ENCODE data around the gene CLN6. TPM values are rescaled to one million over a fixed set of nuclear protein-coding genes. Genes with fewer than 3 reads are reported as not detected.

CLN6 gene
- total RNA-seq, 1 donor from 2014 or later = 35.3 TPM

DNA sequence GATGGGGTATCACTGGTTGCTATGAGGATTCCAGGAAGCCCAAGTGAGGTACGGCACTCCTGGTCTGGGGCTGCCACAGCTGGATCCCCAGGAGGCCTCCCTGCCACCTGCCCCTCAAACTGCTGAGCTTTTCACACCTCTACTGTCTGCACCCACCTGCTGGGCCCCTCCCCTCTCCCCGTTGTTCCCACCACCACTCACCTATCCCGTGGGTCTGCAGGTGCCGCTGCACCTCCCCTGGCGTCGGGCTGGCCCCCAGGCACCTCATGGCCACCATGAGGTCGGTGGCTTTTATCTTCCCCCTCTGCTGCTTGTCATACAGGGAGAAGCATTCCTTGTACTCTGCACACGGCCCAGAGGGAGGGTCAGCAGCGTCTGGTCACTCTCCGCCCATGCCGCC, 30.2 kb downstream of the CLN6 start:
- Mint-ChIP-seq H3K4me1 (peaks cover 19% of the 10 kb centered on the region), H3K36me3 (peaks cover 3% of the 10 kb centered on the region), H3K27ac (no peak overlapping the region), H3K4me3 (no peak overlapping the region), H3K27me3 (ENCODE audit: low read depth) (no peaks in the 10 kb centered on the region), H3K9me3 (no peaks in the 10 kb centered on the region)
- DNase-seq (ENCODE audit: low spot score in 2 of 2, unreplicated experiment in 2 of 2) = no peak
- TF ChIP-seq, protein P1, sequence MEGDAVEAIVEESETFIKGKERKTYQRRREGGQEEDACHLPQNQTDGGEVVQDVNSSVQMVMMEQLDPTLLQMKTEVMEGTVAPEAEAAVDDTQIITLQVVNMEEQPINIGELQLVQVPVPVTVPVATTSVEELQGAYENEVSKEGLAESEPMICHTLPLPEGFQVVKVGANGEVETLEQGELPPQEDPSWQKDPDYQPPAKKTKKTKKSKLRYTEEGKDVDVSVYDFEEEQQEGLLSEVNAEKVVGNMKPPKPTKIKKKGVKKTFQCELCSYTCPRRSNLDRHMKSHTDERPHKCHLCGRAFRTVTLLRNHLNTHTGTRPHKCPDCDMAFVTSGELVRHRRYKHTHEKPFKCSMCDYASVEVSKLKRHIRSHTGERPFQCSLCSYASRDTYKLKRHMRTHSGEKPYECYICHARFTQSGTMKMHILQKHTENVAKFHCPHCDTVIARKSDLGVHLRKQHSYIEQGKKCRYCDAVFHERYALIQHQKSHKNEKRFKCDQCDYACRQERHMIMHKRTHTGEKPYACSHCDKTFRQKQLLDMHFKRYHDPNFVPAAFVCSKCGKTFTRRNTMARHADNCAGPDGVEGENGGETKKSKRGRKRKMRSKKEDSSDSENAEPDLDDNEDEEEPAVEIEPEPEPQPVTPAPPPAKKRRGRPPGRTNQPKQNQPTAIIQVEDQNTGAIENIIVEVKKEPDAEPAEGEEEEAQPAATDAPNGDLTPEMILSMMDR (IDR thresholded peaks at IDR 0.05; ENCODE audit: unreplicated experiment) = no peak

DNA sequence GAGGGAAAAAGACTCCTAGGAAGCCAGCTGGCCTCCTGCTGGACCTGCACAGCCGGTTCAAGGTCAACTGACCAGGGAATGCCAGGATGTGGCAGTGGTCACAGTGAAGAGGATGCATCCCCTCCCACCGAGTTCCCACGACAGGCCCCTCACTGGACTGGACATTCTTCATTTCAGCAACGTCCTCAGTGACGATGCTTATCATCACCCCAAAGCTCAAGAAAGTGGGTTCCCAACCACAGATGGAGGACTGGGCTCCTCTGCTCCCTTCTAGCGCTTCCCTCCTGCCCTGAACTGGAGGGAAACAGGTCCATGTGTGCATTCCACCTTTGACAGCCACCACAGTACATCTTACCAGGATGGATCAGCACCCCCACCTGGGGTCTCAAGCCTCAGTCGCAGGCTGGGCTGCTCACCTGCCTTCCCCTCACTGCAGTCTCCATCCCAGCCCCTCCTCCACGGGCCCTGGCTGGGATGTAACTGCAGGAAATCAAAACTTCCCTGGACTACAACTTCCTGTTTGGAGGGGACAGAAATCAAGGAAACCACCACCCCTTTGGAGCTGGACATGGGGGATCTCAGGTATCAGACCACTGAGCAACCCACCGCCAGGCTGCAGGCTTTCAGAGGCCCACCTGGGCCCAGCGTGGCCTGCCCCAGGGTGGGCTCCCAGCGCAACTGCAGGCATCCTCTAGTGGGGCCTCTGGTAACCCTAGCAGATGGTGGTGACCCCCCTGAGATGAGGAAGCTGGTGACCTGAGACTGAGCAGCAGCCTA, 31.7 kb downstream of the CLN6 start:
- peak overlapping the region; percentile 25 for H3K27ac Mint-ChIP-seq
- TF ChIP-seq, protein P1 (IDR thresholded peaks at IDR 0.05; ENCODE audit: unreplicated experiment) = no peak
- no peak for DNase-seq (ENCODE audit: low spot score in 2 of 2, unreplicated experiment in 2 of 2)

DNA sequence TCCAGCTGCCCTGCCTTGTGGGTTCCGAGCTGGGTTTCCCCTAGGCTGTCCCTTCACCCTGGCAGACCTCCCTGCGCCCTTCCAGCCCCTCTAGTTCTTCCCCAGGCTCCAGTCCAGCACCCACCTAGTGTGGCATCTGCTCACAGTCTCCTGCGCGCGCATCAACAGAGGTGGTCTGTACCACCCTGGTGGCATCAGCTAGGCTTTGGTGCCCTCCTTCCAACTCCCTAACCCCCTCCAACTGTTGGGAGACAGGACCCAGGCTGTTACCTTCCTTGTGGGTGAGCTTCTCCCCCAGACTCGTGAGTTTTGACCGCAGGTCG, 32.4 kb downstream of the CLN6 start:
- Mint-ChIP-seq H3K4me3 (no peak overlapping the region), H3K9me3 (no peaks in the 10 kb centered on the region), H3K36me3 (peaks cover 14% of the 10 kb centered on the region), H3K4me1 (peaks cover 19% of the 10 kb centered on the region), H3K27me3 (ENCODE audit: low read depth) (no peaks in the 10 kb centered on the region), H3K27ac (peak overlapping the region; percentile 27)
- TF ChIP-seq, protein P1 (IDR thresholded peaks at IDR 0.05; ENCODE audit: unreplicated experiment) = no peak
- DNase-seq (ENCODE audit: low spot score in 2 of 2, unreplicated experiment in 2 of 2) = no peak

More for the DNA sequence above, 31.7 kb downstream of the CLN6 start:
- Mint-ChIP-seq H3K4me1 (peaks cover 19% of the 10 kb centered on the region), H3K36me3 (peaks cover 13% of the 10 kb centered on the region), H3K27me3 (ENCODE audit: low read depth) (no peaks in the 10 kb centered on the region), H3K4me3 (no peak overlapping the region), H3K9me3 (no peaks in the 10 kb centered on the region)

DNA sequence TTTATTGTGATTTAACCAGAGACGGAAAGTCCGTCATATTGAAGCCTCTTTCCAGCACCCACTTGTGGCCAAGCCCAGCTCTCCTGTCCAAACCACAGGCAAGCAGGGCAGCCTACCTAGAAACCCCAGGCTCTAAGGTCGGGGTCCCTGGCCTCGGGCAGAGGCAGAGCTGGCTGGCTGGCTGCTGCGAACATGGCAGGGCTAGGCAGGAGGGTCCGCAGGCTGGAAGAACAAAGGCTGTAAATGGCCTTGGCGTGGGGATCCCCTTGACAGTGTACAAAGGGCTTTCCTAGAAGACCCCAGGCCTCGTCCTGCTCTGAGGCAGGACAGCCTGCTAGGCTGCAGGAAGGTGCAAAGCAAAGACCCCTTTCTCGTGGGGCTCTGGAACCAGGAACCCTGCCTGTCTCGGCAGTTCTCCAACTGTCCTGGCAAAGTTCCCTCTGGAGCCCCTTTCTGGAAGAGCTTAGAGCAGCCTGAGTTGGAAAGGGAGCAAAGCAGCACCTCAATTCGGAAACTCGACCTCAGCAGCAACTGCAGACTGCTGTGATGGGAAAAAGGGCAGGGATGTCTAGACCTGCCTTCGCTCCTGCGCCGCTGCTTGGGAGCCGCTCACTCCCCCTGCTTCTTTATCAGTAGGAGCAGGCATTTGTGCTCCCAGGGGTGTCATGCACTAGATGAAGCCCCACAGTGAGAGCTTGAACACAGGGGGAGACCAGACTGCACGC, 32.9 kb downstream of the CLN6 start:
- H3K9me3 Mint-ChIP-seq = no peaks in the 10 kb centered on the region
- DNase-seq (ENCODE audit: low spot score in 2 of 2, unreplicated experiment in 2 of 2) = no peak
- H3K4me3 Mint-ChIP-seq = no peak overlapping the region
- H3K27me3 Mint-ChIP-seq (ENCODE audit: low read depth) = no peaks in the 10 kb centered on the region
- TF ChIP-seq, protein P1 (IDR thresholded peaks at IDR 0.05; ENCODE audit: unreplicated experiment) = no peak
- H3K27ac Mint-ChIP-seq = no peak overlapping the region
- H3K4me1 Mint-ChIP-seq = peaks cover 20% of the 10 kb centered on the region
- peaks cover 16% of the 10 kb centered on the region for H3K36me3 Mint-ChIP-seq

DNA sequence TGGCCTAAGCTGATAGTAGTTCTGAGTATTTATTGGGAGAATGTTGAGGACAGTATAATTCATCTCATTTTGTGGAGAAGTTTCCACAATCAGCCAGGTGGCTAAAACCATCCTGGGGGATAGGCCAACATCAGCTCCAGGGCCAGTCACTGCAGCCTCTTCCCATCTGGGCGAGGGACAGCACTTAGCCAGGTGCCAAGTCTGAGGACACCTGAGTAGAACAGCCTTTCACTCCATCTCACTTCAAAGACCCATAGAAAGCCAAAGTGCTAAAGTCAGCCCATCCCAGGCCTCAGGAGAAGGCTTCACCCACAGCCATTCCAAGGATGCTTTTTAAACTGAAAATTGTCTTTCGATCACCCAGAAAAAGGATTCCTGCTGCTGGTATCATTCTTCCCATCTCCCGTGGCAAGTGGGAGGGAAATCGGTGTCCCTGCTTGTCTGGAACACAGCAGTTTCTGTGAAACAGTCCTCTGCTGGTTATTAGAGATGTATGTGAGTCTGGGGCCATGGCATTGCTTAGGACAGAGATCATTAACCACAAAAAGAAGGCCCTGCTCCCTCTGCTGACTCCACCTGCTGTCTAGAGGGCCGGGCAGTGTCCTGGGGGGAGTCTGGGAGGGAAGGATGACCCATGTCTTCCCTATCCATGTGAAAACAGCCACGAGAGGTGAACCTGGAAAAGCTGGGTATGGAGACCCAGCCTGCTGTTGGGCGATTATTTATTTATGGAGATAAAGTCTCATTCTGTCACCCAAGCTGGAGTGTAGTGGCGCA, 34.0 kb downstream of the CLN6 start:
- H3K4me3 Mint-ChIP-seq = no peak overlapping the region
- DNase-seq (ENCODE audit: low spot score in 2 of 2, unreplicated experiment in 2 of 2) = no peak
- no peaks in the 10 kb centered on the region for H3K27me3 Mint-ChIP-seq (ENCODE audit: low read depth)
- H3K36me3 Mint-ChIP-seq = peaks cover 16% of the 10 kb centered on the region
- H3K4me1 Mint-ChIP-seq = peaks cover 18% of the 10 kb centered on the region
- TF ChIP-seq, protein P1 (IDR thresholded peaks at IDR 0.05; ENCODE audit: unreplicated experiment) = no peak
- no peaks in the 10 kb centered on the region for H3K9me3 Mint-ChIP-seq
- peak overlapping the region; percentile 44 for H3K27ac Mint-ChIP-seq

Measured in mesothelial cell of epicardium (in vitro differentiated cells).